HuH-7 (cell line): ENCODE data around the gene SOD1.

Source experiments
- DNase-seq: peaks from one replicate; pipeline ENCODE4 v3.0.0; 2011; ENCODE audit warnings: low spot score

Gene SOD1

DNA sequence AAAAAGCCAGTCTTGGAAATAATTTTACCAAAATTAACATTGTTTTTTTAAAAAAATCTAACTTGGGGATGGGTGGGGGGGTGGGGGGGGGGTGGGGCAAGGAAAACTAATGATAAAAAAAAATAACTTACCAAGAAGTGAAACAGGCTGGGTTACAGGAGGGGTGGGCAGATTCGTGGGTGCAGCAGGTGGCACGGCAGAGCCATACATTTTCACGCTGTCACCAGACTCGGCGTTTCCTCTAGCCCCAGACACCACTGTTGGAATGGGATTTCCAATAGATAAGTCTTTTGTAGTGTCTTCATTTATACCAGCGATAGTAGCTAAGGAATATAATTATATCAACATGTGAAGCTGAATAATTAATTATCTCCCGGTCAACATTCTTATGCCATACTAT lies 25.4 kb downstream of the SOD1 start:
- DNase-seq = no peak

- DNase-seq = no peak
These were observed 26.9 kb downstream of the SOD1 start for GRCh38 chr21:31686272-31686915.

DNA sequence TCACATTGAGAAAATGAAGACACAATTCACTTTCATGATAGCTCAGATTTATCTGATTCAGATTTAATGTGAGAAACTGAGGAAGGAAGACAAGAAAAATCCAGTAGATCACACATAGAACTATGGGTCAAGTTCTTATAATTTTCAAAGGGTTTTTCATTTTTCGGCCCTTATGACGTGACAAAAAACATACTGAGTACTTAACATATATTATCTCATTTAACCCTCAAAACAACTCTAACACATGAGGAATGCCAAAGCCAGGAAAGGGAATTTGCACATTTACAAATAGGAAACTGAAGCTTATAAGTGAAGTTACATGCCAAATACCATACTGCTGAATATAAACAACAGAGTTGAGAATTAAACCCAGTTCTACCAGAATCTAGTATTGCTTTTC lies 27.6 kb downstream of the SOD1 start:
- no peak for DNase-seq

DNA sequence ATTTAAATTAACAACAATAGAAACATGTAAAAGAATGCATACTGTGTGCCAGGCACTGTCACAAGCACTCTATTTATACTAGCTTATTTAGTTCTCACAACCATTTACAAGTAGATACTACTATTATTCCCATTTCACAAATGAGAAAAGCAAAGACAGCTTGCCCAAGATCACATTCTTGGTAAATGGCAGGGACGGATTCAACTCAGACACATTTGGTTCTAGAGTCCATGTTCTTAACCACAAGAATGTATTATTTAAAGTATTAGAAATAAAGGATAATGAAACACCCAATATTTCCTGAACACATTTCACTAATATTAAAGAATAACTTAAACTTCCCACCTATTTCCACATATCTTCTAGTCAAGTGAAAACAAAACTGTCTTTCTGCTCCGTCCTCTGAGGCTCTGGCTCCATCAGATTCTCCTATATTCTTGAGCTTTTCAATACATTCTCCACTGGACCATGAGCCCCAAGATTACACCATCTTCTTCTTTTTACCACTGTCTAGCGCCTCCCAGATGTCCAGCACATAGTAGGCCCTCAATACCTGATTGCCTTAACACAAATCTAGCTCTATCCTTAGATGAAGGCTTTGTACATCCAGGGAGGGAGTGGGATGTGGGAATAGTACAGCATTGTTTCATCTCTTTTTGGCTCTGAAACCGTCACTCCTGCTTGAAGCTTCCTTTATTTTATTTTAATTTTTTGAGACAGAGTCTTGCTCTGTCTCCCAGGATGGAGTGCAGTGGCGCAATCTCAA lies 29.3 kb downstream of the SOD1 start:
- no peak for DNase-seq

DNA sequence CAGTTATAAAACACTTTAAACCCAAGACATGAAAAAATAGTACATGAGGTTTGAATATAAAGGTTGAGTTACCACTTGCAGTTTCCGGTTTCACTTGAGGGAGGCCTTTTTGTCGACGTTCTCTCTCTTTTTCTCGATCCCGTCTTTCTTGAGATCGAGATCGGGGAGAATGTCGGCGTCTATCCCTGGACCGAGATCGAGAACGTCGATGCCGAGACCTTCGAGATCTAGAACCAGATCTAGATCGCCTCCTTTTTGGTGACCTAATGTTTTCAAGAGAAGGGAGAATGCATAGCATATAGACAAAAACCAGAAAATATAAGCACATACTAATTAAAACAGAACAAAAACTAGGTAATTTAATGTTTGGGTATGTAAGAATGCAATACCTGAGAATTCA lies 33.7 kb downstream of the SOD1 start:
- DNase-seq = no peak

- DNase-seq = no peak
These were observed 36.9 kb downstream of the SOD1 start for GRCh38 chr21:31696424-31696823.

DNA sequence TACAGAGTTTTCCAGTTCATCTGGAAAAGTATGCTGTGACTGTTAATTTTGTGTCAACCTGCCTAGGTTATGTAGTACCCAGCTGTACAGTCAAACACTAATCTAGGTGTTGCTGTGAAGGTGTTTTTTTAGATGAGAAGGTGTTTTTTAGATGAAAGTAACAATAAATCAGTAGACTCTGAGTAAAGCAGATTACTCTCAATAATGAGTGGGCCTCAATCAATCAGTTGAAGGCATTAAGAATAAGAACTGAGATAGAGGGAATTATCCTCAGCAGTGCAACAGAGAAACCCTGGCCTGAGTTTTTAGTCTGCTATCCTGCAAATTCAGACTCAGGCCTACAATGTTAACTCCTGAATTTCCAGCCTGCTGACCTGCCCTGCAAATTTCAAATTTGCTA lies 39.0 kb downstream of the SOD1 start:
- no peak for DNase-seq

- no peak for DNase-seq
These were observed 40.5 kb downstream of the SOD1 start for GRCh38 chr21:31700040-31700439.

DNA sequence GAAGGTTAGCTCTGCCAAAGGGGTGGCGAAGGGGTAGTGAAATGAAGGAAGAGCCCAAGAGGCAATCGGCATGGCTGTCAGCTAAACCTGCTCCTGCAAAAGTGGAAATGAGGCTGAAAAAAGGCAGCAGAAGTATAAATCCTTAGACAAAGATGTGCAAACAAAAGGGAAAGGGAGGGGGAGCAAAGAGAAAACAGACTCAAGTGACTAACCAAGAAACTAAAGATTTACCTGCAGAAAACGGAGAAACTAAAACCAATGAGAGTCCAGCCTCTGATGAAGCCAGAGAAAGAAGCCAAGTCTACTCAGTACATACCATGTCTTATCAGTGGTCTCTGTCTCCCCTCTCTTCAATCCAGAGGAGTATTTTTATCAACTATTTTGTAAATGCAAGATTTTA lies 47.1 kb downstream of the SOD1 start:
- no peak for DNase-seq

DNA sequence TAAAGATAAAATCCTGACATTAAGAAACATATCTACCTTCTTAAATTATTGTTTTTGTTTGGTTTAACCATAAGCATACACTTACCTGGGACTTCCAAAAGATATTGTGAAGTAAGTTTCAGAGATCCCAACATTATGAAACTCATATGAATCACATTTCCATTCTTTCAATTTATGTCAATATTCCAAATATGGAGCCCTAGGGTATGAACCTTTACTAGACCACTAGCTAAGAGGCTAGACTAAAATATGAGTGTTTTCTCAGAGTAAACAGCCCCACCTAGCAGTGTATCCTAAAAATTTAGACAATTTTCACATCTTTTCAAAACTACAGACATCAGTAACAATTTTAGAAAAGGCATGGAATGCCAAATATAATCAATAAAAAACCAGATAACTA lies 48.0 kb downstream of the SOD1 start:
- DNase-seq = no peak

DNA sequence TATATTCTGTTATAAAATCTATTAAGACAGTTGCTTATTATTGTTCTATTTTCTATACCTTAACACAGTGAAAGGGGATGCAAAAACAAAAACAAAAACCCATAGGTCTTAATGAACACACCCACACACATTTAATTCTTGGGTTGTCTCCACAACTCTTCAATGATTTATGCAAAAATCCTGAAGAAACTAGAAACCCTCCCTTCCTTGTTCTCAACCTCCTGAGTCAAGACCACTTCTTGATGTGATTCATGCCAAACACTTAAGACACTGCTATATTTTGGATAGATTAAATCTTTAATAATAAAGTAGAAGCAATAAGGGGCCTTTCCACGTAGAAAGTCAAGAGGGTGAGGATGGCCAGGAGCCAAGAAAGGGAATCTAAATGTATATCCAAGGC lies 49.0 kb downstream of the SOD1 start:
- no peak for DNase-seq

DNA sequence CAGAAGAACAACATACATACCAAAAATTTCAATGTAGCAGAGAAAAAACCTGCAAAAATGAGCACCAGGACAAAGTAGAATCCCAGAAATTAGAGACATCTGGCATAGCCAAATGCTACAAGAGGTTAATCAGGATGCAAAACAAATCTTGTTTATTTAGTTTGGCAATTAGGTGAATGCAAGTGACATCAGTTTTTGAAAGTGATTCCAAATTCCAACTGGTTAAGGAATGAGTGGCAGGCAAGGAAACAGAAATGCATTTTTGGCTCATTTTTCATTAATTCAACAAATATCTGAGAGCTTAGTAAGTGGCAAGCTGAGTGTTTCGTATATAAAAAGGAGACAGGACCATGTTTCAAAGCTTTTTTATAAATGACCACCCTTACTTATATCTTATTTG lies 51.1 kb downstream of the SOD1 start:
- DNase-seq = no peak

DNA sequence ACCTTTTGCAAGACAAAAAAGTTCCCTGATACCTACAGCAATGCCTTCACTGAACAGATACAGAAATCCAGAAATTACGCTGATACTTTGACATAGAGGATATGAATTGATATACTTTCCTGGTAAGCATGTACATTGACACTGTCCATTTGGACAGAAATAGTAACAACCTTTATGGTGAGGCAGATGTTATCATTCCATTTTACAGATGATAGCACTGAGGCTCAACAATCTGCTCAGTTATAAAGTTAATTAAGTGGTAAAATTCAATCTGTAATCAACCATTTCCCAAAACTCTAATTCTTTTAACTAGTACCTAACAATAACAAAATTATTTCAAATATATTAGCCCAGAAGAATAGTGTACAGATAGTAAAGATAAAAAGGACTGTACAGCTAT lies 51.8 kb downstream of the SOD1 start:
- no peak for DNase-seq

GRCh38 chr21:31711745-31712285 lies 52.3 kb downstream of the SOD1 start:
- DNase-seq = no peak

- no peak for DNase-seq
These were observed 53.6 kb downstream of the SOD1 start for GRCh38 chr21:31713115-31713514.

- no peak for DNase-seq
These were observed 54.7 kb downstream of the SOD1 start for GRCh38 chr21:31713973-31714740.

- DNase-seq = no peak
These were observed 55.4 kb downstream of the SOD1 start for GRCh38 chr21:31714741-31715365.

- no peak for DNase-seq
These were observed 56.6 kb downstream of the SOD1 start for GRCh38 chr21:31716106-31716505.
